Measurements from ENCODE around the gene KLHDC7A.

KLHDC7A gene

DNA sequence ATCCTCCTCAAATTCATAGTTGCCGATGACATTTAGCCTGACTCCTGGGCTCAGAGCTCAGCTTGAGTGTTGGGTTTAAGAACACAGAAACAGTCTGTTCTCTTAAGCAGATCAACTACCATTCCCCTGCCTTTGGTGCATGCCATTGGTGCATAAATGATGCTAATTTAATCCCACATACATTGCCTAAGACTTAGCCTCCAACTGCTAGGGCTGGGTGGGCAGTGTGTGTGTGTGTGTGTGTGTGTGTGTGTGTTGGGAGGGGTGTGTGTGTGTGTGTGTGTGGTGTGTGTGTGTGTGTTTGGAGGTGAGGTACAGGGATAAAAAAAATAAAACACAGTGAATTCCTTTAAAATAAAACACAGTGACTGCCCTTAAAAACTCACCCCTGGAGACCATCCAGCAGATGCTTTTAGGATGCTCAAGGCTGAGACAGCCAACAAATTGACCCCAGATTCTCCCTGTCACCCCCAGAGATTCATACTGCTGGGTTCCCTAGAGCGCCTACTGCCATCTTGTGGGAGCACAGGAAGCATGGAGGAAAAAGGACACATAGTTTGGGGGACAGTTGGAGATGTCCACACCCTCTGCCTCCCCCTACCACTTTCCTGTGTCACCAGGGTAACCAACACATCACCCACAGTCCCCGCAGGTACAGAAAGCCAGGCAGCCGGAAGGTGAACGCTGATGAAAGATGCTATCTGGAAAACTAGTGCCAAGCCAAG is 30.6 kb downstream of the KLHDC7A start:
- no peak for DNase-seq

DNA sequence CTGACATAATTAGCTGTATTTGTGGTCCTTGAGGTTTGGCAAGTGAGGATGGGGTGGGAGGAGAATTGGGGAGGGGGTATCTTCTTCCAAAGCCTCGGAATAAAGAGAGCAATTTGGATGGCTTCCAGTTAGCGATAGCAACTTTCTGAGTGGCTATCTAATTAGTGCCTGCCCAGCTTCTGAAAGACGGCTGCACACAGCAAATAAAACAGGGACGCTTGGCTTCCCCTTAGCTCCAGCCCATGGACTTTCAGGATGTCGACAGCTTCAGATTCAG is 31.1 kb downstream of the KLHDC7A start:
- no peak for DNase-seq

GRCh38 chr1:18512883-18513282 is 32.2 kb downstream of the KLHDC7A start:
- DNase-seq = no peak

- DNase-seq = no peak
These were observed 33.3 kb downstream of the KLHDC7A start for GRCh38 chr1:18513995-18514394.

GRCh38 chr1:18515120-18515667 is 34.5 kb downstream of the KLHDC7A start:
- DNase-seq = no peak

DNA sequence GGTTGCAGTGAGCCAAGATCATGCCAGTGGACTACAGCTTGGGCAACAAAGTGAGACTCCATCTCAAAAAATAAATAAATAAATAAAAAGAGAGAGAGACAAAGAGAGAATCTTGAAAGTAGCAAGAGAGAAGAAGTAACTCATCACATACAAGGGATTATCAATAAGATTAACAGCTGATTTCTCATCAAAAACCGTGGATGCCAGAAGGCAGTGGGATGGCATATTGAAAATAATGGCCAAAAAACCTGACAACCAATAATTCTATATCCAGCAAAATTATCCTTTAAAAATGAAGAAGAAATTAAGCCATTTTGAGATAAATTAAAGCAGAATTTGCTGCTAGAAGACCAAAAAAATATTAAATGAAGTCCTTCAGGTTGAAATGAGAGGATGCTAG is 35.7 kb downstream of the KLHDC7A start:
- no peak for DNase-seq

- DNase-seq = peak; percentile 28
These were observed 45.9 kb downstream of the KLHDC7A start for GRCh38 chr1:18526436-18527275.

GRCh38 chr1:18527514-18527913 is 46.8 kb downstream of the KLHDC7A start:
- DNase-seq = no peak

DNA sequence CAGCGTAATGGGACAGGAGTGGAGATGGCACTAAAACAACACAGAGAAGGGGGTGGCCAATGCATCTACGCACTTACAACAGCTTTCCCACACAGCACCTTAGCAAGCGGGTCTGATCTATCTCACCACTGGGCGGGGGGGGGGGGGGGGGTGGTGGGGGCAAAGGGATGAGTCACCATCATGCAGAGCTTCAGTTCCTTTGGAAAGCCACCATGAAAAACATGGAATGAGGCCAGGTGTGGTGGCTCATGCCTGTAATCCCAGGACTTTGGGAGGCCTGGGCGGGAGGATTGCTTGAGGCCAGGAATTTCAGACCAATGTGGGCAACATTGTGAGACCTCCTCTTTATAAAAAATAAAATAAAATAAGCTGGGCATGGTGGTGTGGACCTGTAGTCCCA is 47.2 kb downstream of the KLHDC7A start:
- DNase-seq = no peak

- no peak for DNase-seq
These were observed 47.9 kb downstream of the KLHDC7A start for GRCh38 chr1:18528616-18529015.

- no peak for DNase-seq
These were observed 49.0 kb downstream of the KLHDC7A start for GRCh38 chr1:18529714-18530113.

DNA sequence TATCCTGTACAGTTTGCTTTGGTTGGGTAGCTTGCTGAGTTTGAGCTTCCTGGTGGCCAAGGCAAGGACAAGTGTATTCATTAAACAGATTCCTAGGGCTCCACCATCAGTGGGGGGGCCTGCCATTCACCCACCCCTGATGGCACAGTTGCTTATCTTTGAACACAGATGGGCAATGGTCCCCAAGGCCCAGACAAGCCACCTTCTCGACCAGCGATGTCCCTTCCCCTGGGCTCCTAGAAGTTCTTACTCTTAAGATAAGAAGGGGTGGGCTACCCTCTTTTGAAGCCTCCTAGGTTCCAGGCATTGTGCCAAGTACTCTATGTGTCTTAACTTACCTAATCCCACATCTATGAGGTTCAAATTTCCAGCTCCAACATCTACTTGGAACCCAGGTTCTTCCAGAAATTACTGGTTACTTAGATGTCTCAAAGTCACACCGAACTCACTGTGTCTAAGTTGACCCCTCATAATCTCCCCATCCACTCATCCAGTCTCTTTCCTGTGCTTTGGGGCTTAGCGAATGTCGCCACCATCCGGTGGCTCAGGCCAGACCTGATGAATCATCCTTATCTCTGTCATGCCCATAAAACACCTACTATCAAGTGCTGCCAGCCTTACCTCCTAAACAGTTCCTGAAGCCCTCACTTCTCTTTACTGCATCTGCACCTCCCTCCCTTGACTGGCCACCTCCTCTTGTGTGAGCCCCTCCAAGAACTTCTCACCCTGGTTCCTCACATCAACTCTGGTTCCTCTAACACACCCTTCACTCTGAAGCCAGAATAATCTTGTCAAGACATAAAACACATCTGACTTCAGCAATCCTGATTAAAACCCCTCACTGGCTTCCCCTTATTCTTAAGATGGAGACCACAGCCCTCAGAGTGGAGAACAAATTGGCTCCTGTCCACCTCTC is 50.1 kb downstream of the KLHDC7A start:
- peak; percentile 71 for DNase-seq

DNA sequence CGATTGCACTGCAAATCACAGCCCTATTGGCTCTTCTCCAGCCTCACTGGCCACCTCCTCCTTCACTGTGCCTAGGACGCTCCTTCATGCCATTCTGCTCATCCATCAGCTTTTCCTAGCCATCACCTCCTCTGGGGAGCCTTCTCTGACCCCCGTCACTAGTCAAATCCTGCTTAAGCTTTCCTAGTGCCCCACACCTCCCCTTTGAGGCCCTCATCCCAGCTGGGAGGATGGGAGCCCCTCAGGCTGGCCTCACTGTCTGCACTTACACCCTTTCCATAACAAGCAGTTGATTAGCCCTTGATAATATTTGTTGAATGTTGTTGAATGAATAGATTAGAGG is 50.7 kb downstream of the KLHDC7A start:
- DNase-seq = no peak

DNA sequence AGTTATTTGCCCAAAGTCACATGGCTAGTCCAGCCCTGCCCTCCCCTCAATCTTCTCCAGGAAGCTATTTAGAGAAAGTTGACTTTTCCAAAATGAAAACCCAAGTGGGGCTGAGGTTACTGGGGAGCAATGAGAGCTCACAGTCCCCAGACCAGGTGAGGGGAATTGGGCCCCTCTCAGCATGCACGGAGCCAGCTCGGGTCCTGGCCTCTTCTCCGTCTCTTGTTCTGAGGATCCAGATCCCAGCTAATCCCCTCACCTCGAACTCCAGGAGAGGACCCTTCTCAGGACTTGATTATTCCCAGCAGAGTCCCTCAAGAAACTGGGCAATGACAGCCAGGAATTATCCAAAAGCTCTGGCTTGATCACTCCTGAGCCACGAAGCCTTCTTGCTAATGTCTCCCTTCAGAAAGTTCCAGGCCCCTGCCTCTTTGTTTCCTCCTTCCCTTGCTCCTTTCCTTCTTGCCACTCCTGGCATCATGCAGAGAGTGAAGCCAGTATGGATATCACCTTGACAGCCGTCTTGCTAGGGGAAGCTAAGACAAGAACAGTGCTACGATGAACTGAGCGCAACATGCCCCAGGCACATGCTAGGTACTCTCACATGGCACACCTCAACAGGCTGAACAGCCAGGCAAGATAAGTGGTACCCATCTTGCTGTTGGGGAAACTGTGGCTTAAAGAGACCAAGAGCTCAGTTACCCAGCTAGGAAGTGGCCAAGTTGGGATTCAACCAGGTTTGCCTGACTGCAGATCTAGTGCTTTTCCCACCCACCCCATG is 51.9 kb downstream of the KLHDC7A start:
- DNase-seq = no peak

GRCh38 chr1:18533259-18533658 is 52.5 kb downstream of the KLHDC7A start:
- no peak for DNase-seq

- DNase-seq = no peak
These were observed 54.1 kb downstream of the KLHDC7A start for GRCh38 chr1:18534810-18535205.
